Neural crest cell (in vitro differentiated cells): ENCODE data around the gene CMIP. TPM values are rescaled to one million over a fixed set of nuclear protein-coding genes. Genes with fewer than 3 reads are reported as not detected.

Source experiments
- DNase-seq: peaks from one replicate; pipeline ENCODE4 v3.0.0; 2021; ENCODE audit warnings: low read depth, mixed read lengths, low spot score
- H3K27ac Mint-ChIP-seq: one replicate; pipeline ENCODE4 v1.8.0; 2021; ENCODE audit warnings: mild to moderate bottlenecking, mixed read lengths; ENCODE audit not compliant: unreplicated experiment
- H3K27me3 Mint-ChIP-seq: 2 replicates; pipeline ENCODE4 v1.8.0; 2021; ENCODE audit warnings: low read depth, mild to moderate bottlenecking, mixed read lengths
- H3K36me3 Mint-ChIP-seq: 2 replicates; pipeline ENCODE4 v1.8.0; 2021; ENCODE audit warnings: low read depth, mild to moderate bottlenecking, mixed read lengths
- H3K4me1 Mint-ChIP-seq: 2 replicates; pipeline ENCODE4 v1.8.0; 2021; ENCODE audit warnings: mixed read lengths
- H3K4me3 Mint-ChIP-seq: one replicate; pipeline ENCODE4 v1.8.0; 2021; ENCODE audit warnings: mild to moderate bottlenecking, mixed read lengths
- H3K9me3 Mint-ChIP-seq: 2 replicates; pipeline ENCODE4 v1.8.0; 2021; ENCODE audit warnings: mixed read lengths
- total RNA-seq: library from RNA; stranded (reverse); gene quantifications from 2 replicates; pipeline ENCODE4 v1.2.1, GENCODE V29; 2021
- TF ChIP-seq, protein P1 (sequence below): fragments of 200-600 bp; sonication (generic); conservative IDR thresholded peaks from 2 replicates; pipeline ENCODE4 v1.5.0; 2021; ENCODE audit warnings: antibody characterized with exemption, mild to moderate bottlenecking

The CMIP gene
- total RNA-seq, 1 donor from 2014 or later, result 41.2 TPM

- no peaks in the 10 kb centered on the region for H3K9me3 Mint-ChIP-seq
- no peak overlapping the region for H3K4me3 Mint-ChIP-seq
- H3K36me3 Mint-ChIP-seq, result peaks cover 7% of the 10 kb centered on the region
- H3K4me1 Mint-ChIP-seq, result peaks cover 55% of the 10 kb centered on the region
- DNase-seq, result no peak
- TF ChIP-seq, protein P1, sequence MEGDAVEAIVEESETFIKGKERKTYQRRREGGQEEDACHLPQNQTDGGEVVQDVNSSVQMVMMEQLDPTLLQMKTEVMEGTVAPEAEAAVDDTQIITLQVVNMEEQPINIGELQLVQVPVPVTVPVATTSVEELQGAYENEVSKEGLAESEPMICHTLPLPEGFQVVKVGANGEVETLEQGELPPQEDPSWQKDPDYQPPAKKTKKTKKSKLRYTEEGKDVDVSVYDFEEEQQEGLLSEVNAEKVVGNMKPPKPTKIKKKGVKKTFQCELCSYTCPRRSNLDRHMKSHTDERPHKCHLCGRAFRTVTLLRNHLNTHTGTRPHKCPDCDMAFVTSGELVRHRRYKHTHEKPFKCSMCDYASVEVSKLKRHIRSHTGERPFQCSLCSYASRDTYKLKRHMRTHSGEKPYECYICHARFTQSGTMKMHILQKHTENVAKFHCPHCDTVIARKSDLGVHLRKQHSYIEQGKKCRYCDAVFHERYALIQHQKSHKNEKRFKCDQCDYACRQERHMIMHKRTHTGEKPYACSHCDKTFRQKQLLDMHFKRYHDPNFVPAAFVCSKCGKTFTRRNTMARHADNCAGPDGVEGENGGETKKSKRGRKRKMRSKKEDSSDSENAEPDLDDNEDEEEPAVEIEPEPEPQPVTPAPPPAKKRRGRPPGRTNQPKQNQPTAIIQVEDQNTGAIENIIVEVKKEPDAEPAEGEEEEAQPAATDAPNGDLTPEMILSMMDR, result no peak
- H3K27me3 Mint-ChIP-seq, result no peaks in the 10 kb centered on the region
- H3K27ac Mint-ChIP-seq, result no peak overlapping the region
Observed at GRCh38 chr16:81467072-81467471, 22.5 kb downstream of the CMIP start.

GRCh38 chr16:81467815-81468214 is 23.2 kb downstream of the CMIP start:
- DNase-seq, result no peak
- peaks cover 7% of the 10 kb centered on the region for H3K36me3 Mint-ChIP-seq
- no peaks in the 10 kb centered on the region for H3K9me3 Mint-ChIP-seq
- TF ChIP-seq, protein P1, result no peak
- H3K4me3 Mint-ChIP-seq, result no peak overlapping the region
- peaks cover 56% of the 10 kb centered on the region for H3K4me1 Mint-ChIP-seq
- H3K27ac Mint-ChIP-seq, result peak overlapping the region; percentile 19
- H3K27me3 Mint-ChIP-seq, result no peaks in the 10 kb centered on the region

DNA sequence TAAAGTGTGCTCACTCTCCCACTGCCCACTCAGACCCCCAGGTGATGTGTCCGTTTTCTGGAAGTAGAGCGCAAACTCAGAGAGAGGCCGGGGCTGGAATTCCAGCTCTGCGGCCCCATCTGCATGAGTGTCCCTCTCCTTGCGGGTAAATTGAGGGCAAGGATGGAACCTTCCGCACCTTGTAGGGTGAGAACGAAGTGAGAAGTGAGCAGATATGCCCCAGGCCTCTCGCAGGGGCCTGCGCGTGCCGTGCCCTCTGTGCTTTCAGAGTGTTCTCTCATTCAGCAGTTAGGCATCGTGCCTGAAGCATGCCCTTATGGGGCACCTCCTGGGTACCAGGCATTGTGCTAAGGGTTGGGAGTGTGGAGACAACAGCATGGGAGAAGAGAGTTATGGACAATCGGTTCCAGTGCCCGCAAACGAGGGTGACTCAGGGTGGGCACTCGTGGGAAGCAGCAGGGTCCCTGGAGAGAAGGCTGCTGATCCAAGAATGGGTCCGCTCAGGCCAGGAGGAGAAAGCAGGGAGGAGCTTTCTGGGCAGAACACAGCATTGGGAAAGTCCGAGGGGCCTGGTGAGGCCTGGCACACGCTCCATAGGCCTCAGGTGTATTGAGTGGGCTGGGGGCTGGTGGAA is 23.8 kb downstream of the CMIP start:
- peak overlapping the region; percentile 19 for H3K27ac Mint-ChIP-seq
- no peak for DNase-seq
- TF ChIP-seq, protein P1, result no peak
- peaks cover 7% of the 10 kb centered on the region for H3K36me3 Mint-ChIP-seq
- H3K27me3 Mint-ChIP-seq, result no peaks in the 10 kb centered on the region
- no peak overlapping the region for H3K4me3 Mint-ChIP-seq
- peaks cover 61% of the 10 kb centered on the region for H3K4me1 Mint-ChIP-seq
- H3K9me3 Mint-ChIP-seq, result no peaks in the 10 kb centered on the region

GRCh38 chr16:81469183-81469677 is 24.6 kb downstream of the CMIP start:
- no peak for DNase-seq
- Mint-ChIP-seq H3K4me3 (no peak overlapping the region), H3K27ac (no peak overlapping the region), H3K36me3 (peaks cover 6% of the 10 kb centered on the region), H3K27me3 (no peaks in the 10 kb centered on the region), H3K4me1 (peaks cover 62% of the 10 kb centered on the region), H3K9me3 (no peaks in the 10 kb centered on the region)
- TF ChIP-seq, protein P1, result no peak

- DNase-seq, result no peak
- Mint-ChIP-seq H3K27me3 (no peaks in the 10 kb centered on the region), H3K36me3 (peaks cover 3% of the 10 kb centered on the region), H3K4me3 (no peak overlapping the region), H3K9me3 (no peaks in the 10 kb centered on the region), H3K27ac (no peak overlapping the region), H3K4me1 (peaks cover 56% of the 10 kb centered on the region)
- TF ChIP-seq, protein P1, result no peak
Observed at GRCh38 chr16:81469710-81470535, 25.3 kb downstream of the CMIP start.
